ENCODE measurements around the gene DHCR24. TPM values are rescaled to one million over a fixed set of nuclear protein-coding genes. Genes with fewer than 3 reads are reported as not detected.

DHCR24 gene
- total and polyA plus RNA-seq, 2 donors (not counting 3 experiments of a cell fraction or from before 2014, with no cell fraction given), result 223 to 239 TPM

DNA sequence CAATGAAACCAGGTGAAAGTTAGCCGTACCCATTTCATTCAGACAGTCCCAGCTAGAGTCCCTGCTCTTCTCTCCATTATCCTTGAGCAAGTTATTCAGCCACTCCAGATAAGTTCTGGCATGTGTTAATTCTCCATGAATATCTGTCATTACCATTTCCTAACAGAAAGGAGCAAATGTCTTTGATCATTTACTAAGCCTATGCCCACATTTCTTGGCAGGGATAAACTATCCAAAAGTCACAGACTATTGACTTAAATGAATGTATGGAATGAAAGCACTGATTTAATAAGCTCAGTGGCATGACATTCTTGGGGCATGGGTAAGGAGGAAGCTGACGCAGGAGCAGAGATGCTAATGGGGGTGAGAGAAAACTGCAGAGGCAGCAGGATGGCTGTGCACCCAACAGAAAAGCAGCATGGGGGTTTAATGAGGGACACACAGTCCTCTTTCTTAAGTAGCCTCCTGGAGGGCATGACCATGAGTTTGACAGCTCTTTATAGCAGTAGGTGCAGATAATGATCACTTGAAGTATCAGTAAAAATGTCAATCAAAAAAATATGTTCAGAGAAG, 17.6 kb upstream of the DHCR24 start:
- dilution Hi-C loops (cut with MboI; ENCODE audit: extremely low pct_ligation_motif_present, low sequenced_read_pairs) (no loop called here), intact Hi-C loops (cut with micrococcal nuclease) (no loop called here)
- Histone ChIP-seq H3K27ac (ENCODE audit: insufficient read depth, low read depth, low read length) (no peak overlapping the region), H3K4me2 (ENCODE audit: insufficient read depth, low read length) (no peak overlapping the region), H3K79me2 (ENCODE audit: control insufficient read depth, insufficient read depth, low read length) (no peaks in the 10 kb centered on the region), H2AFZ (ENCODE audit: low read depth, low read length) (no peak overlapping the region), H3K9me1 (replicated peaks; ENCODE audit: control insufficient read depth, extremely low read depth, insufficient read depth, low read length) (no peaks in the 10 kb centered on the region), H3K4me3 (replicated peaks in 1 of 3; ENCODE audit: insufficient read depth in 1 of 3, low read depth in 1 of 3, low read length in 3 of 3) (no peak overlapping the region), H3K9me3 (replicated peaks; ENCODE audit: control insufficient read depth, insufficient read depth, low read length) (no peaks in the 10 kb centered on the region), H3K4me1 (ENCODE audit: control insufficient read depth, extremely low read depth, insufficient read depth, low read length) (no peaks in the 10 kb centered on the region), H4K20me1 (replicated peaks; ENCODE audit: control insufficient read depth, extremely low read depth, insufficient read depth, low read length) (no peaks in the 10 kb centered on the region), H3K36me3 (ENCODE audit: control insufficient read depth in 2 of 2, extremely low read depth in 1 of 2, insufficient read depth in 2 of 2, low read length in 2 of 2) (no peaks in the 10 kb centered on the region), H3K9ac (replicated peaks; ENCODE audit: extremely low read depth, insufficient read depth, low read length) (no peak overlapping the region), H3K27me3 (ENCODE audit: control insufficient read depth in 2 of 2, insufficient read depth in 2 of 2, low read length in 2 of 2) (peaks cover 0 to 12% of the 10 kb centered on the region in 2 experiments)
- CTCF ChIA-PET, result interaction anchor here (1.3 kb wide), 1 partner anchor 40 kb away, joined by 7 read pairs; no protein-coding TSS in a partner anchor
- POLR2A ChIA-PET, result no interaction called here
- FAIRE-seq (no peak), DNase-seq (ENCODE audit: low read depth, low spot score) (no peak)
- BruUV-seq (replicated peaks), result no TSS peak
- no peak for TF ChIP-seq JUN (IDR thresholded peaks at IDR 0.05; ENCODE audit: borderline replicate concordance, insufficient read depth, insufficient read length, low read depth)
- TF ChIP-seq, protein P1, sequence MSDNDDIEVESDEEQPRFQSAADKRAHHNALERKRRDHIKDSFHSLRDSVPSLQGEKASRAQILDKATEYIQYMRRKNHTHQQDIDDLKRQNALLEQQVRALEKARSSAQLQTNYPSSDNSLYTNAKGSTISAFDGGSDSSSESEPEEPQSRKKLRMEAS (IDR thresholded peaks at IDR 0.05; ENCODE audit: insufficient read depth, insufficient read length), result no peak
- no peak for TF ChIP-seq POLR2A (IDR thresholded peaks at IDR 0.05; ENCODE audit: low read depth, low read length)
- no peak for TF ChIP-seq EZH2 (IDR thresholded peaks at IDR 0.05; ENCODE audit: borderline replicate concordance, low read depth, low read length, severe bottlenecking)
- TF ChIP-seq MYC (IDR thresholded peaks at IDR 0.05; ENCODE audit: low read depth, low read length), result no peak
- no peak for TF ChIP-seq FOS (IDR thresholded peaks at IDR 0.05; ENCODE audit: borderline replicate concordance, insufficient read depth, low read length)

DNA sequence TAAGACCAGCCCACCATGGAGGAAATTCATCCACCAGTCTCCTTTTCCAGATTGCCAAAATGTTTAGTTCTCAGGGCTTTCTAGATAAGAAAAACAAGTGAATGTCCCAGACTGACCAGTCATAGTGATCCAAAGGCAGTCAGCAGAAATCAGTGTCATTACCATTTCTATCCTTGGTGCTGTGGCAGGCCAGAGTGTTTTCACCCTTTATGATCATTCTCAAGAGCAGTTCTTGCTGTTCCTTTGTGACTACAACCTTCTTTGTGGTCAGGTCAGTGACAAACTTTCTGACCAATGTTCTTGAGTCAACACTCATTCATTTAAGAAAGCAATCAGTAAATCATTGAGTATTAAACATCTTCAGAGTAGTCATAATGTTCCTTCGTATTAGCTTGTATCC, 7.3 kb upstream of the DHCR24 start:
- H3K4me1 ChIP-seq (ENCODE audit: control insufficient read depth, extremely low read depth, insufficient read depth, low read length), result peaks cover 11% of the 10 kb centered on the region
- no peak overlapping the region for H2AFZ ChIP-seq (ENCODE audit: low read depth, low read length)
- no peaks in the 10 kb centered on the region for H3K9me1 ChIP-seq (replicated peaks; ENCODE audit: control insufficient read depth, extremely low read depth, insufficient read depth, low read length)
- no peak overlapping the region for H3K27ac ChIP-seq (ENCODE audit: insufficient read depth, low read depth, low read length)
- H3K9ac ChIP-seq (replicated peaks; ENCODE audit: extremely low read depth, insufficient read depth, low read length), result no peak overlapping the region
- POLR2A ChIA-PET, result no interaction called here
- no peaks in the 10 kb centered on the region for H3K27me3 ChIP-seq (ENCODE audit: control insufficient read depth in 2 of 2, insufficient read depth in 2 of 2, low read length in 2 of 2)
- no peak for FAIRE-seq
- no peaks in the 10 kb centered on the region for H4K20me1 ChIP-seq (replicated peaks; ENCODE audit: control insufficient read depth, extremely low read depth, insufficient read depth, low read length)
- BruUV-seq (replicated peaks), result no TSS peak
- no peaks in the 10 kb centered on the region for H3K9me3 ChIP-seq (replicated peaks; ENCODE audit: control insufficient read depth, insufficient read depth, low read length)
- no peak for TF ChIP-seq EZH2 (IDR thresholded peaks at IDR 0.05; ENCODE audit: borderline replicate concordance, low read depth, low read length, severe bottlenecking)
- no peak for TF ChIP-seq POLR2A (IDR thresholded peaks at IDR 0.05; ENCODE audit: low read depth, low read length)
- no peak for TF ChIP-seq FOS (IDR thresholded peaks at IDR 0.05; ENCODE audit: borderline replicate concordance, insufficient read depth, low read length)
- no peak for TF ChIP-seq GATA2 (IDR thresholded peaks at IDR 0.05; ENCODE audit: insufficient read depth, insufficient read length, low read depth, low read length)
- no peak for TF ChIP-seq POLR2AphosphoS5 (IDR thresholded peaks at IDR 0.05; ENCODE audit: insufficient read depth, low read depth, low read length)
- no peak for TF ChIP-seq MYC (IDR thresholded peaks at IDR 0.05; ENCODE audit: low read depth, low read length)
- TF ChIP-seq, protein P2, sequence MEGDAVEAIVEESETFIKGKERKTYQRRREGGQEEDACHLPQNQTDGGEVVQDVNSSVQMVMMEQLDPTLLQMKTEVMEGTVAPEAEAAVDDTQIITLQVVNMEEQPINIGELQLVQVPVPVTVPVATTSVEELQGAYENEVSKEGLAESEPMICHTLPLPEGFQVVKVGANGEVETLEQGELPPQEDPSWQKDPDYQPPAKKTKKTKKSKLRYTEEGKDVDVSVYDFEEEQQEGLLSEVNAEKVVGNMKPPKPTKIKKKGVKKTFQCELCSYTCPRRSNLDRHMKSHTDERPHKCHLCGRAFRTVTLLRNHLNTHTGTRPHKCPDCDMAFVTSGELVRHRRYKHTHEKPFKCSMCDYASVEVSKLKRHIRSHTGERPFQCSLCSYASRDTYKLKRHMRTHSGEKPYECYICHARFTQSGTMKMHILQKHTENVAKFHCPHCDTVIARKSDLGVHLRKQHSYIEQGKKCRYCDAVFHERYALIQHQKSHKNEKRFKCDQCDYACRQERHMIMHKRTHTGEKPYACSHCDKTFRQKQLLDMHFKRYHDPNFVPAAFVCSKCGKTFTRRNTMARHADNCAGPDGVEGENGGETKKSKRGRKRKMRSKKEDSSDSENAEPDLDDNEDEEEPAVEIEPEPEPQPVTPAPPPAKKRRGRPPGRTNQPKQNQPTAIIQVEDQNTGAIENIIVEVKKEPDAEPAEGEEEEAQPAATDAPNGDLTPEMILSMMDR (IDR thresholded peaks at IDR 0.05; ENCODE audit: extremely low read depth in 1 of 2, insufficient read depth in 1 of 2, low read depth in 1 of 2, low read length in 2 of 2), result no peak
- TF ChIP-seq, protein P1 (IDR thresholded peaks at IDR 0.05; ENCODE audit: insufficient read depth, insufficient read length), result no peak
- TF ChIP-seq JUN (IDR thresholded peaks at IDR 0.05; ENCODE audit: borderline replicate concordance, insufficient read depth, insufficient read length, low read depth), result no peak
- no peak overlapping the region for H3K4me2 ChIP-seq (ENCODE audit: insufficient read depth, low read length)
- CTCF ChIA-PET, result interaction anchor here (0.9 to 2.5 kb wide), 3 partner anchors 10 to 102 kb away, joined by 3 to 12 read pairs (median 3); no protein-coding TSS in a partner anchor
- no peak for DNase-seq (ENCODE audit: low read depth, low spot score)
- intact Hi-C loops (cut with micrococcal nuclease), result no loop called here
- no peaks in the 10 kb centered on the region for H3K36me3 ChIP-seq (ENCODE audit: control insufficient read depth in 2 of 2, extremely low read depth in 1 of 2, insufficient read depth in 2 of 2, low read length in 2 of 2)
- no peaks in the 10 kb centered on the region for H3K79me2 ChIP-seq (ENCODE audit: control insufficient read depth, insufficient read depth, low read length)
- H3K4me3 ChIP-seq (replicated peaks in 1 of 3; ENCODE audit: insufficient read depth in 1 of 3, low read depth in 1 of 3, low read length in 3 of 3), result no peak overlapping the region
- dilution Hi-C loops (cut with MboI; ENCODE audit: extremely low pct_ligation_motif_present, low sequenced_read_pairs), result no loop called here

All from endothelial cell of umbilical vein (primary cell).